H1 (cell line): ENCODE measurements around the gene RHBDD1. TPM values are rescaled to one million over a fixed set of nuclear protein-coding genes. Genes with fewer than 3 reads are reported as not detected.
A peak's percentile ranks its signal among the peaks of the same experiment; 100 is the strongest.

Experiments used
- ASH2L ChIP-seq: fragments of 200-600, 300-600 bp; sonication (generic); IDR thresholded peaks from one replicate; pipeline ENCODE4 v1.7.1; 2017; ENCODE audit warnings: low read length
- CEBPB ChIP-seq: IDR thresholded peaks from 2 replicates; pipeline ENCODE4 v1.6.1; 2012; ENCODE audit warnings: low read depth, low read length
- CREB1 ChIP-seq: IDR thresholded peaks from 2 replicates; pipeline ENCODE4 v1.6.1; 2012; ENCODE audit warnings: inconsistent platforms
- EP300 ChIP-seq, 2 experiments: IDR thresholded peaks; 1 replicate in 1 of 2; 2 replicates in 1 of 2; pipeline ENCODE4 v1.6.1; 2011 to 2012; ENCODE audit warnings: low read depth in 2 of 2, low read length in 2 of 2, mild to moderate bottlenecking in 2 of 2, borderline replicate concordance in 1 of 2, inconsistent platforms in 1 of 2, moderate library complexity in 1 of 2
- GTF2F1 ChIP-seq: IDR thresholded peaks from 2 replicates; pipeline ENCODE4 v1.6.1; 2012; ENCODE audit warnings: low read depth, low read length, improper control_type of control experiment, borderline replicate concordance
- JUN ChIP-seq: IDR thresholded peaks from 2 replicates; pipeline ENCODE4 v1.6.1; 2011; ENCODE audit warnings: low read depth, mild to moderate bottlenecking, improper control_type of control experiment, low read length
- PHF8 ChIP-seq: fragments of 200-600 bp; sonication (generic); conservative IDR thresholded peaks from 2 replicates; pipeline ENCODE4 v1.7.1; 2012; ENCODE audit warnings: low read depth, mild to moderate bottlenecking, inconsistent platforms, low read length, moderate library complexity
- POLR2A ChIP-seq, 2 experiments: IDR thresholded peaks; 1 replicate in 1 of 2; 2 replicates in 1 of 2; pipeline ENCODE4 v1.6.1; 2011; ENCODE audit warnings: low read depth in 2 of 2, low read length in 2 of 2, mild to moderate bottlenecking in 2 of 2; ENCODE audit errors: control extremely low read depth in 1 of 2
- SIX5 ChIP-seq: IDR thresholded peaks from 2 replicates; pipeline ENCODE4 v1.6.1; 2011; ENCODE audit warnings: mild to moderate bottlenecking, low read depth, low read length
- SP1 ChIP-seq: IDR thresholded peaks from 2 replicates; pipeline ENCODE4 v1.6.1; 2011; ENCODE audit warnings: low read depth, low read length
- TEAD4 ChIP-seq: IDR thresholded peaks from 2 replicates; pipeline ENCODE4 v1.6.1; 2012; ENCODE audit warnings: low read depth, low read length, inconsistent platforms, mixed read lengths
- polyA plus RNA-seq, 7 experiments: library from polyadenylated mRNA; depleted of rRNA in 3 of 7; stranded (reverse) in 5 of 7; unstranded in 2 of 7; fragments of >200 nt in 5 of 7; fragments of 200-250 nt in 2 of 7; gene quantifications; 1 replicate in 5 of 7; 2 replicates in 1 of 7; 4 replicates in 1 of 7; pipeline versions ENCODE4 v1.2.1 to v1.2.3, GENCODE V29; 2011 to 2013; ENCODE audit warnings: missing spikeins in 2 of 7, mixed read lengths in 2 of 7
- total RNA-seq: library from RNA; stranded (reverse); fragmentation: NEBNext Ultra II Directional; extraction: Animal tissue kit (Norgen Biotek cat#: 25700); gene quantifications from 2 replicates; pipeline ENCODE4 v1.2.1, GENCODE V29; 2021
- TF ChIP-seq, protein P1 (sequence below): fragments of 300-600 bp; sonication (generic); IDR thresholded peaks from 2 replicates; pipeline ENCODE4 v1.7.1; 2012; ENCODE audit warnings: low read length, moderate library complexity, mild to moderate bottlenecking, inconsistent platforms; ENCODE audit not compliant: insufficient replicate concordance

The RHBDD1 gene
- total and polyA plus RNA-seq, 2 of the 8 experiments (the other 6 are each of a cell fraction or from before 2014, with no cell fraction given) = 10.5 to 23.1 TPM

DNA sequence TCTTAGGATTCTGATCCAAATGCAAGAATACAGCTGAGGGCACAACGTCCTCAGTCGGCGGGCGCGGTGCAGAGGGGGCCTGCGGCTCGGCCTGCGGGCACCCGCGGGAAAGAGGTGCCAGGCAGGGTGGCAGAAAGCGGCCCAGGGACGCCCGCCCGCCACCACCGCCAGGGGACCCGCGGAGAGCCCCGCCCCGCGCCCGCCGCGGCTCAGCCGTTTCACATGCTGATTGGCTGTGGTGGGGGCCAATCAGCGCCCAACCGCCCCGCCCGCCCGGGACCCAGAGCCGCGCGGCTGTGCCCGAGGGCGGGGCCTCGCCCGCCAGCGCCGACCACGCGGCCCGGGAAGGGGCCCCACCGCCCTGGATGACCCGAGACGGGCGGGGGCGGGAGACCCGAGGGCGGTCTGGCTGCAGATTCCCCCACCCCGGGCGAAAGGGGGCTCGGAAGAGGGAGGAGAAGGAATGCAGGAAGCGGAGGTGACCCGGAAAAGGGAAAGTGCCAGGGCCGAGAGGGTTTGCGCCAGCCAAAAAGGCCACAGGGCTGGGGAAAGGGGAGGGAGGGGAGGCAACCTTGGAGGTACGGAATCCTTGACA is 44.3 kb upstream of the RHBDD1 start (continued):
- TF ChIP-seq SP1 (0 out of 2 replicates have a peak, but pooled peaks have one; percentile 24), GTF2F1 (0 out of 2 replicates have a peak, but pooled peaks have one; percentile 17), TEAD4 (peak; percentile 91), ASH2L (peak; percentile 98), CEBPB (no peak), JUN (no peak), CREB1 (no peak), PHF8 (peak; percentile 86), POLR2A (IDR thresholded peaks at IDR 0.05; ENCODE audit: control extremely low read depth in 1 of 2, low read depth in 2 of 2, low read length in 2 of 2) (no peak), EP300 (IDR thresholded peaks at IDR 0.05; ENCODE audit: borderline replicate concordance in 1 of 2, low read depth in 2 of 2, low read length in 2 of 2) (peak in 1 of 2 experiments; percentile 76; a peak in 1 of 3 replicates), SIX5 (no peak)
- TF ChIP-seq, protein P1, sequence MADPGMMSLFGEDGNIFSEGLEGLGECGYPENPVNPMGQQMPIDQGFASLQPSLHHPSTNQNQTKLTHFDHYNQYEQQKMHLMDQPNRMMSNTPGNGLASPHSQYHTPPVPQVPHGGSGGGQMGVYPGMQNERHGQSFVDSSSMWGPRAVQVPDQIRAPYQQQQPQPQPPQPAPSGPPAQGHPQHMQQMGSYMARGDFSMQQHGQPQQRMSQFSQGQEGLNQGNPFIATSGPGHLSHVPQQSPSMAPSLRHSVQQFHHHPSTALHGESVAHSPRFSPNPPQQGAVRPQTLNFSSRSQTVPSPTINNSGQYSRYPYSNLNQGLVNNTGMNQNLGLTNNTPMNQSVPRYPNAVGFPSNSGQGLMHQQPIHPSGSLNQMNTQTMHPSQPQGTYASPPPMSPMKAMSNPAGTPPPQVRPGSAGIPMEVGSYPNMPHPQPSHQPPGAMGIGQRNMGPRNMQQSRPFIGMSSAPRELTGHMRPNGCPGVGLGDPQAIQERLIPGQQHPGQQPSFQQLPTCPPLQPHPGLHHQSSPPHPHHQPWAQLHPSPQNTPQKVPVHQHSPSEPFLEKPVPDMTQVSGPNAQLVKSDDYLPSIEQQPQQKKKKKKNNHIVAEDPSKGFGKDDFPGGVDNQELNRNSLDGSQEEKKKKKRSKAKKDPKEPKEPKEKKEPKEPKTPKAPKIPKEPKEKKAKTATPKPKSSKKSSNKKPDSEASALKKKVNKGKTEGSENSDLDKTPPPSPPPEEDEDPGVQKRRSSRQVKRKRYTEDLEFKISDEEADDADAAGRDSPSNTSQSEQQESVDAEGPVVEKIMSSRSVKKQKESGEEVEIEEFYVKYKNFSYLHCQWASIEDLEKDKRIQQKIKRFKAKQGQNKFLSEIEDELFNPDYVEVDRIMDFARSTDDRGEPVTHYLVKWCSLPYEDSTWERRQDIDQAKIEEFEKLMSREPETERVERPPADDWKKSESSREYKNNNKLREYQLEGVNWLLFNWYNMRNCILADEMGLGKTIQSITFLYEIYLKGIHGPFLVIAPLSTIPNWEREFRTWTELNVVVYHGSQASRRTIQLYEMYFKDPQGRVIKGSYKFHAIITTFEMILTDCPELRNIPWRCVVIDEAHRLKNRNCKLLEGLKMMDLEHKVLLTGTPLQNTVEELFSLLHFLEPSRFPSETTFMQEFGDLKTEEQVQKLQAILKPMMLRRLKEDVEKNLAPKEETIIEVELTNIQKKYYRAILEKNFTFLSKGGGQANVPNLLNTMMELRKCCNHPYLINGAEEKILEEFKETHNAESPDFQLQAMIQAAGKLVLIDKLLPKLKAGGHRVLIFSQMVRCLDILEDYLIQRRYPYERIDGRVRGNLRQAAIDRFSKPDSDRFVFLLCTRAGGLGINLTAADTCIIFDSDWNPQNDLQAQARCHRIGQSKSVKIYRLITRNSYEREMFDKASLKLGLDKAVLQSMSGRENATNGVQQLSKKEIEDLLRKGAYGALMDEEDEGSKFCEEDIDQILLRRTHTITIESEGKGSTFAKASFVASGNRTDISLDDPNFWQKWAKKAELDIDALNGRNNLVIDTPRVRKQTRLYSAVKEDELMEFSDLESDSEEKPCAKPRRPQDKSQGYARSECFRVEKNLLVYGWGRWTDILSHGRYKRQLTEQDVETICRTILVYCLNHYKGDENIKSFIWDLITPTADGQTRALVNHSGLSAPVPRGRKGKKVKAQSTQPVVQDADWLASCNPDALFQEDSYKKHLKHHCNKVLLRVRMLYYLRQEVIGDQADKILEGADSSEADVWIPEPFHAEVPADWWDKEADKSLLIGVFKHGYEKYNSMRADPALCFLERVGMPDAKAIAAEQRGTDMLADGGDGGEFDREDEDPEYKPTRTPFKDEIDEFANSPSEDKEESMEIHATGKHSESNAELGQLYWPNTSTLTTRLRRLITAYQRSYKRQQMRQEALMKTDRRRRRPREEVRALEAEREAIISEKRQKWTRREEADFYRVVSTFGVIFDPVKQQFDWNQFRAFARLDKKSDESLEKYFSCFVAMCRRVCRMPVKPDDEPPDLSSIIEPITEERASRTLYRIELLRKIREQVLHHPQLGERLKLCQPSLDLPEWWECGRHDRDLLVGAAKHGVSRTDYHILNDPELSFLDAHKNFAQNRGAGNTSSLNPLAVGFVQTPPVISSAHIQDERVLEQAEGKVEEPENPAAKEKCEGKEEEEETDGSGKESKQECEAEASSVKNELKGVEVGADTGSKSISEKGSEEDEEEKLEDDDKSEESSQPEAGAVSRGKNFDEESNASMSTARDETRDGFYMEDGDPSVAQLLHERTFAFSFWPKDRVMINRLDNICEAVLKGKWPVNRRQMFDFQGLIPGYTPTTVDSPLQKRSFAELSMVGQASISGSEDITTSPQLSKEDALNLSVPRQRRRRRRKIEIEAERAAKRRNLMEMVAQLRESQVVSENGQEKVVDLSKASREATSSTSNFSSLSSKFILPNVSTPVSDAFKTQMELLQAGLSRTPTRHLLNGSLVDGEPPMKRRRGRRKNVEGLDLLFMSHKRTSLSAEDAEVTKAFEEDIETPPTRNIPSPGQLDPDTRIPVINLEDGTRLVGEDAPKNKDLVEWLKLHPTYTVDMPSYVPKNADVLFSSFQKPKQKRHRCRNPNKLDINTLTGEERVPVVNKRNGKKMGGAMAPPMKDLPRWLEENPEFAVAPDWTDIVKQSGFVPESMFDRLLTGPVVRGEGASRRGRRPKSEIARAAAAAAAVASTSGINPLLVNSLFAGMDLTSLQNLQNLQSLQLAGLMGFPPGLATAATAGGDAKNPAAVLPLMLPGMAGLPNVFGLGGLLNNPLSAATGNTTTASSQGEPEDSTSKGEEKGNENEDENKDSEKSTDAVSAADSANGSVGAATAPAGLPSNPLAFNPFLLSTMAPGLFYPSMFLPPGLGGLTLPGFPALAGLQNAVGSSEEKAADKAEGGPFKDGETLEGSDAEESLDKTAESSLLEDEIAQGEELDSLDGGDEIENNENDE = no peak
